ENCODE data around the gene LDHAL6B. TPM values are rescaled to one million over a fixed set of nuclear protein-coding genes. Genes with fewer than 3 reads are reported as not detected.

LDHAL6B gene
- total and polyA plus RNA-seq, 9 of the 15 experiments (the other 6 are each of a cell fraction or from before 2014, with no cell fraction given), result not detected

- Histone ChIP-seq H3K9me3 (replicated peaks; ENCODE audit: control insufficient read depth, insufficient read depth, low read depth, low read length) (no peaks in the 10 kb centered on the region), H3K4me2 (ENCODE audit: insufficient read depth, low read length) (no peak overlapping the region), H4K20me1 (replicated peaks; ENCODE audit: control insufficient read depth, insufficient read depth, low read length) (no peaks in the 10 kb centered on the region), H3K9me1 (ENCODE audit: control insufficient read depth, insufficient read depth, low read length) (no peaks in the 10 kb centered on the region), H2AFZ (ENCODE audit: low read depth, low read length) (peak overlapping the region; percentile 9; the same call in 1 of the 2 replicates), H3K79me2 (ENCODE audit: control insufficient read depth, insufficient read depth, low read length) (no peaks in the 10 kb centered on the region), H3K9ac (ENCODE audit: insufficient read depth in 1 of 2, low read depth in 2 of 2, low read length in 2 of 2) (no peak overlapping the region), H3K36me3 (ENCODE audit: control insufficient read depth, insufficient read depth, low read length) (no peaks in the 10 kb centered on the region), H3K27ac (ENCODE audit: extremely low read depth, low read depth, low read length) (no peak overlapping the region), H3K4me3 (no peak overlapping the region), H3K4me1 (replicated peaks in 1 of 2; ENCODE audit: control insufficient read depth in 2 of 2, insufficient read depth in 2 of 2, low read length in 2 of 2) (peaks cover 0 to 3% of the 10 kb centered on the region in 2 experiments; a peak in 1 of 5 replicates), H3K27me3 (ENCODE audit: control insufficient read depth in 2 of 2, insufficient read depth in 2 of 2, low read length in 2 of 2) (peaks cover 12 to 19% of the 10 kb centered on the region in 2 experiments; a peak in 4 of 5 replicates)
- intact Hi-C loops (cut with micrococcal nuclease), result no loop called here
- ChIA-PET CTCF (ENCODE audit: low intra/inter-chr PET ratio) (interaction anchor here (1.0 kb wide), 1 partner anchor 190 kb away, joined by 3 read pairs; no protein-coding TSS in a partner anchor), POLR2A (interaction anchor here (0.6 to 1.1 kb wide), 2 partner anchors 10 to 15 kb away, joined by 3 to 5 read pairs; no protein-coding TSS in a partner anchor)
- FAIRE-seq (no peak), ATAC-seq (no peak), DNase-seq (ENCODE audit: extremely low read depth in 1 of 4, low spot score in 3 of 4) (no peak)
- no TSS peak for BruUV-seq (replicated peaks)
- in situ Hi-C loops (cut with MboI), result no loop called here
- 11% methylated on average over 12 of the region's 12 CpGs for WGBS (ENCODE audit: insufficient coverage, low coverage, missing lambda C conversion rate)
- TF ChIP-seq NR4A1 (CRISPR knock-in tag; IDR thresholded peaks at IDR 0.05), result no peak
- TF ChIP-seq NR4A1 (tag; IDR thresholded peaks at IDR 0.05), result no peak
- TF ChIP-seq SRSF9 (IDR thresholded peaks at IDR 0.05; ENCODE audit: borderline replicate concordance, low read depth, low read length), result no peak
- no peak for TF ChIP-seq ZC3H11A (IDR thresholded peaks at IDR 0.05; ENCODE audit: low read depth, low read length)
- no peak for TF ChIP-seq SFPQ (IDR thresholded peaks at IDR 0.05; ENCODE audit: low read depth, low read length)
- no peak for TF ChIP-seq SP2 (IDR thresholded peaks at IDR 0.05; ENCODE audit: extremely low read depth, low read depth, low read length, poor library complexity, severe bottlenecking)
- TF ChIP-seq BHLHE40 (IDR thresholded peaks at IDR 0.05; ENCODE audit: low read length), result no peak
- no peak for TF ChIP-seq ZNF263 (CRISPR knock-in tag; IDR thresholded peaks at IDR 0.05; ENCODE audit: borderline replicate concordance)
- TF ChIP-seq GATA2 (CRISPR knock-in tag; IDR thresholded peaks at IDR 0.05), result no peak
- no peak for TF ChIP-seq NBN (IDR thresholded peaks at IDR 0.05; ENCODE audit: low read depth)
- no peak for TF ChIP-seq SMARCB1 (IDR thresholded peaks at IDR 0.05; ENCODE audit: insufficient read length, low read depth)
- no peak for TF ChIP-seq ZBTB34 (CRISPR knock-in tag; IDR thresholded peaks at IDR 0.05)
- no peak for TF ChIP-seq SPI1 (IDR thresholded peaks at IDR 0.05; ENCODE audit: borderline replicate concordance, low read depth, low read length)
- TF ChIP-seq ELK1 (CRISPR knock-in tag; IDR thresholded peaks at IDR 0.05), result no peak
- TF ChIP-seq GABPB1 (CRISPR knock-in tag; IDR thresholded peaks at IDR 0.05), result no peak
- no peak for TF ChIP-seq SRF (CRISPR knock-in tag; IDR thresholded peaks at IDR 0.05)
These were observed 36.2 kb upstream of the LDHAL6B start for GRCh38 chr15:59170295-59171066.
